Neuron (in vitro differentiated cells): ENCODE results near the gene AGAP5.
"Not testable (repeated sequence)": the region's sequence is repeated elsewhere in the genome, so short reads cannot be mapped to it uniquely, and the experiment has no call there.

Experiments
- H2AFZ ChIP-seq: one replicate; pipeline ENCODE4 v1.6.1; 2013; ENCODE audit warnings: low read depth, mild to moderate bottlenecking, inconsistent platforms, low read length, moderate library complexity
- H3K27me3 ChIP-seq: one replicate; pipeline ENCODE4 v1.6.1; 2013; ENCODE audit warnings: low read length; ENCODE audit not compliant: insufficient read depth
- H3K36me3 ChIP-seq: one replicate; pipeline ENCODE4 v1.6.1; 2013; ENCODE audit warnings: low read length; ENCODE audit not compliant: insufficient read depth
- H3K4me1 ChIP-seq: one replicate; pipeline ENCODE4 v1.6.1; 2013; ENCODE audit warnings: low read length; ENCODE audit not compliant: insufficient read depth
- H3K4me3 ChIP-seq: 2 replicates; pipeline ENCODE4 v1.5.1; 2013; ENCODE audit warnings: mild to moderate bottlenecking, low read length, moderate library complexity
- H3K9me3 ChIP-seq: one replicate; pipeline ENCODE4 v1.6.1; 2013; ENCODE audit warnings: low read length

Gene AGAP5

DNA sequence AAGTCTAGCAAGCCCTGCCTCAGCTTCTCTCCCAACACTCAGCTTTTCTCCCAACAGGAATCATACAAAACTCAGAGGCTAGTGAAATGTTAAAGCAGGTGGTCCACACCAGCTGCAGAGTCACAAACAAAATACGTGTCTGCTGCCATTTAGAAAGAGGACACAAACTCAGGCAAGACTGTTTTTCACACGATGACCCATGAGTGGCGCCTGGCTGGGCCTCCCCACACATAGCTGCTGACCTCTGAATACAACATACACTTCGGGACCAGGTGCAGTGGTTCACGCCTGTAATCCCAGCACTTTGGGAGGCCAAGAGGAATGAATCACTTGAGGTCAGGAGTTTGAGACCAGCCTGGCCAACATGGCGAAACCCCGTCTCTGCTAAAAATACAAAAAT, 35.2 kb downstream of the AGAP5 start:
- H2AFZ ChIP-seq, H3K36me3 ChIP-seq, H3K27me3 ChIP-seq, H3K9me3 ChIP-seq, H3K4me1 ChIP-seq, H3K4me3 ChIP-seq: not testable (repeated sequence)

DNA sequence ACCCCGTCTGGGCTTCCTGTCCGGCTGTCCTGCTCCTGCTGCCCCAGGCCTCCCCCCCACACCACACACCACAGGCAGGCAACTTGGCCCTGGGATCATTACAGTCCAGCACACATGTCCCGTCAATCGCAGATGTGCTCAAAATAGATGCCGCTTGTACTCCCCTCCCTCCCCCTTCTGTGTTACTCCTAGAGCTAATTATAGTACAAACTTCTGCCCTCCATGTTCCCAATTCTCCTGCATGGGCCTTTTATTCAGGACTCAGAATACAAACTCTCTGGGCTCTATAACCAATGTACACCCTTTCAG, 42.0 kb downstream of the AGAP5 start, which contains the start of gene SYNPO2L:
Gene SYNPO2L, minus strand, starts transcription at position 40 of the 309 bp plus-strand sequence. CDS start 107 bp downstream, outside the sequence.
- Histone ChIP-seq H3K36me3 (no peaks in the 10 kb centered on the region), H3K27me3 (no peaks in the 10 kb centered on the region), H3K4me1 (no peaks in the 10 kb centered on the region), H3K4me3 (no peak within 1 kb of the TSS), H3K9me3 (no peaks in the 10 kb centered on the region), H2AFZ (no peak within 1 kb of the TSS)

- H3K4me3 ChIP-seq: no peak overlapping the region
Observed at GRCh38 chr10:73655257-73655989, 42.5 kb downstream of the AGAP5 start.

DNA sequence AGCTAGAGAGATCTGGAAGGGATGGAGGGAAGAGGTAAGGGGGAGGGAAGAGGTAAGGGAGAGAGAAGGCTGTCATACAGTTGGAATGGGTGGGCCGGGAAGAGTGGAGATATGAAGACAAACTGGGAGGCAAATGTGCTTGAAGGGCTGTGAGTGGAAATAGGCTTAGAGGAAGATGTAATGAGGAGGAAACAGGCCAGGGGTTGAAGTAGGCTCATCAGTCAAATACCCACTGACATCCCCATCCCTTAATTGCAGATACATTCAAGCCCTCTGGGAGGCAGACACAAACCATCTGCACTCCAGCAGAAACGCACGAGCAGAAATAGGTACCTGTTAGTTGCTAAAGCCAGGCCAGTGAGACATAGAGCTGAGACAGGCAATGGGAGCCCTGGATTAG, 44.2 kb downstream of the AGAP5 start:
- H3K4me1 ChIP-seq: peaks cover 3% of the 10 kb centered on the region
- H3K27me3 ChIP-seq: no peaks in the 10 kb centered on the region
- no peak overlapping the region for H3K4me3 ChIP-seq
- H2AFZ ChIP-seq: no peak overlapping the region
- no peaks in the 10 kb centered on the region for H3K36me3 ChIP-seq
- H3K9me3 ChIP-seq: no peaks in the 10 kb centered on the region

More at GRCh38 chr10:73655257-73655989, 42.5 kb downstream of the AGAP5 start:
- H2AFZ ChIP-seq: no peak overlapping the region
- H3K4me1 ChIP-seq: peaks cover 3% of the 10 kb centered on the region
- no peaks in the 10 kb centered on the region for H3K9me3 ChIP-seq
- no peaks in the 10 kb centered on the region for H3K27me3 ChIP-seq
- no peaks in the 10 kb centered on the region for H3K36me3 ChIP-seq

- no peak overlapping the region for H3K4me3 ChIP-seq
Observed at GRCh38 chr10:73653195-73653594, 44.7 kb downstream of the AGAP5 start.

DNA sequence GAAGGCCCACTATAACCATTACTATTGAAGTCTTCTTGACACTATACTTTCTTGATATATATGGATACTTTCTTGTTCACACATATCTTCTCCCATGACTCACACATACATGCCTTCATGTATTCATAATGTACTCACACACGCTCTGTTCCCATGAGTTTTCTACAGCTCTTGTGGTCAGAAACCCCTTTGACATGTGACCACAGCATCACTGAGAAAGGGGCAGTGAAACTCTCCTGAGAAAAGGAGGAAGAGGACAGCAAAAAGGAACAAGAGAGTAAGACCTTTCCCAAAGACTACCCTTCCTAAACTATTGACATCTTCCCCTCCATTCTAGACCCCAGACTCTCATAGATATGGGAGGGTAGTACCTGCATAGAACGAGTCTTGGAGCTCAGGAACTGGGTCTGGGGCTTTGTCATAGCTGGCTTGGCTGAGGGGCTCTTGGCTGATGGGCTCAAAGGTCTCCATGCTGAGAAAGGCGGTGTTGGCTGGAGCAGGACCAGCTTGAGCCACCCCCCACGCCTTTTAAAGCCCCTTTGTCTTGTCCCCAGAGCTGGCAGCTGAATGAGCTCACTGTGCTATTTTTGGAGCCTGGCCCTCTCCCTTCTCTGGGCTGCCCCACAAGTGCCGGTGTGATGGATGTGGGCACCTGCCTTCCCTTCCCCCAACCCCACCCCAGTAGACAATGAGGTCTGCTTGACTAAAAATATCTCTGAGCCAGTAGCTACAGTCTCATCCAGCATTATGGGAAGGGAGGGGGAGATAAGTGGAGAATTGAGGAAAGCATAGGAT, 47.2 kb downstream of the AGAP5 start:
- Histone ChIP-seq H3K9me3 (no peaks in the 10 kb centered on the region), H2AFZ (no peak overlapping the region), H3K4me3 (no peak overlapping the region), H3K4me1 (peaks cover 3% of the 10 kb centered on the region), H3K27me3 (no peaks in the 10 kb centered on the region), H3K36me3 (no peaks in the 10 kb centered on the region)

More at GRCh38 chr10:73653195-73653594, 44.7 kb downstream of the AGAP5 start:
- Histone ChIP-seq H3K4me1 (peaks cover 3% of the 10 kb centered on the region), H3K27me3 (no peaks in the 10 kb centered on the region), H2AFZ (no peak overlapping the region), H3K9me3 (no peaks in the 10 kb centered on the region), H3K36me3 (no peaks in the 10 kb centered on the region)

- Histone ChIP-seq H2AFZ (no peak overlapping the region), H3K27me3 (no peaks in the 10 kb centered on the region), H3K4me1 (peaks cover 3% of the 10 kb centered on the region), H3K36me3 (no peaks in the 10 kb centered on the region), H3K4me3 (no peak overlapping the region), H3K9me3 (no peaks in the 10 kb centered on the region)
Observed at GRCh38 chr10:73649876-73650536, 47.9 kb downstream of the AGAP5 start.

GRCh38 chr10:73648975-73649829, 48.7 kb downstream of the AGAP5 start:
- Histone ChIP-seq H3K9me3 (no peaks in the 10 kb centered on the region), H3K27me3 (no peaks in the 10 kb centered on the region), H2AFZ (no peak overlapping the region), H3K4me1 (peaks cover 3% of the 10 kb centered on the region), H3K36me3 (no peaks in the 10 kb centered on the region), H3K4me3 (no peak overlapping the region)

GRCh38 chr10:73647875-73648651, 49.8 kb downstream of the AGAP5 start:
- H3K4me1 ChIP-seq: peaks cover 3% of the 10 kb centered on the region
- peak overlapping the region; percentile 55 for H3K4me3 ChIP-seq
- no peaks in the 10 kb centered on the region for H3K27me3 ChIP-seq
- peak overlapping the region; percentile 71 for H2AFZ ChIP-seq
- H3K36me3 ChIP-seq: no peaks in the 10 kb centered on the region
- H3K9me3 ChIP-seq: no peaks in the 10 kb centered on the region

DNA sequence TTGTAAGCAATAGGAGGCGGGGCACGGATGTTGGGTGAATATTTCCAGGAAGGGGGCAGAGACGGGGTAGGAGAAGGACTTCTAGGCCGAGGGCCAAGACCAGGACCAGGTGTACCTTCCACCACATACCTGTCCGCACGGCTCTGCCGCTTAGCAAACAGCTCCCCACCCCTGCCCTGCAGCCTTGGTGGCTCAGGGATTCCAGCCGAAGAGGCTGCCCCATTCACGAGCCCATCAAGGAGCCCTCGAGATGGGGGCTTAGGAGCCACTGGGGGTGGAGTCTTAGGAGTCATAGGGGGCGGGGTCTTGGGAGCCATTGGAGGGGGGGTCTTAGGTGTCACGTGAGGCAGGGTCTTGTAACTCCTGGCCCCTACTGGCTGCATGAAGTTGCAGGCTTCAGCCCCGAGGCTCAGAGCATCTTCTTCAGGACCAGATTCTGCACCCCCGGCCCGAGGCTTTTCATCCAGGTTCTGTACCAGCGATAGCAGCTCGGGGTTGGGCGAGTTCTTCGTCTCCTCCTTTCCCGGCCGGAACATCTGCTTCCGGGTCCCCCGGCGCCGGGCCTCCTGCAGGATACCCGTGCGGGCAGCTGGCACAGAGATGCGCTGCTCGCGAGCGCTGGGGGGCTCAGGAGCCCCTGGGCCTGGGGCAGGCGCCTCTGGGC, 50.6 kb downstream of the AGAP5 start:
- no peaks in the 10 kb centered on the region for H3K36me3 ChIP-seq
- H3K27me3 ChIP-seq: no peaks in the 10 kb centered on the region
- H3K9me3 ChIP-seq: no peaks in the 10 kb centered on the region
- peaks cover 3% of the 10 kb centered on the region for H3K4me1 ChIP-seq
- peak overlapping the region; percentile 55 for H3K4me3 ChIP-seq
- peak overlapping the region; percentile 71 for H2AFZ ChIP-seq

GRCh38 chr10:73646598-73647041, 51.3 kb downstream of the AGAP5 start:
- no peaks in the 10 kb centered on the region for H3K27me3 ChIP-seq
- no peaks in the 10 kb centered on the region for H3K9me3 ChIP-seq
- H3K36me3 ChIP-seq: no peaks in the 10 kb centered on the region
- no peak overlapping the region for H2AFZ ChIP-seq
- H3K4me3 ChIP-seq: no peak overlapping the region
- H3K4me1 ChIP-seq: peaks cover 3% of the 10 kb centered on the region
